IgD-negative memory B cell (primary cell): ENCODE data around the gene HK3. TPM values are rescaled to one million over a fixed set of nuclear protein-coding genes. Genes with fewer than 3 reads are reported as not detected.

ENCODE experiments used
- polyA plus RNA-seq: library from polyadenylated mRNA; unstranded; fragments of 300-500 nt; fragmentation: Illumina TruSeq; gene quantifications from one replicate; pipeline ENCODE4 v1.2.3, GENCODE V29; 2021

Gene HK3
- polyA plus RNA-seq, 1 donor from 2014 or later, result not detected

Other genes starting within 250 kb of the HK3 start
- gene UNC5A, start 88.8 kb downstream of the HK3 start, polyA plus RNA-seq, result not detected
- gene UIMC1, start 107.4 kb upstream of the HK3 start, polyA plus RNA-seq, result 37.3 TPM
- 17.7 TPM for gene ZNF346, start 123.3 kb upstream of the HK3 start, polyA plus RNA-seq
- gene FGFR4, start 187.6 kb upstream of the HK3 start, polyA plus RNA-seq, result 0.38 TPM
- gene NSD1, start 234.4 kb upstream of the HK3 start, polyA plus RNA-seq, result 68.5 TPM